MM.1S (cell line): Measurements from ENCODE around the gene ACOXL.

Experiments used
- EZH2 ChIP-seq: fragments of 300-600 bp; sonication (generic); optimal IDR thresholded peaks from 2 replicates; pipeline ENCODE3; 2017; ENCODE audit warnings: low read depth, mild to moderate bottlenecking, antibody characterized with exemption, low read length, mixed read lengths
- EZH2phosphoT487 ChIP-seq: fragments of 300-600 bp; sonication (generic); IDR thresholded peaks from 2 replicates; pipeline ENCODE4 v1.6.1; 2018; ENCODE audit warnings: antibody characterized with exemption, low read length
- TF ChIP-seq, protein P1 (sequence below): fragments of 300-600 bp; sonication (generic); IDR thresholded peaks from 2 replicates; pipeline ENCODE4 v1.5.1; 2016; ENCODE audit warnings: antibody characterized with exemption, low read length, mixed read lengths

GRCh38 chr2:111127351-111127750 lies 395.0 kb downstream of the ACOXL start:
- TF ChIP-seq EZH2: no peak
- TF ChIP-seq, protein P1, sequence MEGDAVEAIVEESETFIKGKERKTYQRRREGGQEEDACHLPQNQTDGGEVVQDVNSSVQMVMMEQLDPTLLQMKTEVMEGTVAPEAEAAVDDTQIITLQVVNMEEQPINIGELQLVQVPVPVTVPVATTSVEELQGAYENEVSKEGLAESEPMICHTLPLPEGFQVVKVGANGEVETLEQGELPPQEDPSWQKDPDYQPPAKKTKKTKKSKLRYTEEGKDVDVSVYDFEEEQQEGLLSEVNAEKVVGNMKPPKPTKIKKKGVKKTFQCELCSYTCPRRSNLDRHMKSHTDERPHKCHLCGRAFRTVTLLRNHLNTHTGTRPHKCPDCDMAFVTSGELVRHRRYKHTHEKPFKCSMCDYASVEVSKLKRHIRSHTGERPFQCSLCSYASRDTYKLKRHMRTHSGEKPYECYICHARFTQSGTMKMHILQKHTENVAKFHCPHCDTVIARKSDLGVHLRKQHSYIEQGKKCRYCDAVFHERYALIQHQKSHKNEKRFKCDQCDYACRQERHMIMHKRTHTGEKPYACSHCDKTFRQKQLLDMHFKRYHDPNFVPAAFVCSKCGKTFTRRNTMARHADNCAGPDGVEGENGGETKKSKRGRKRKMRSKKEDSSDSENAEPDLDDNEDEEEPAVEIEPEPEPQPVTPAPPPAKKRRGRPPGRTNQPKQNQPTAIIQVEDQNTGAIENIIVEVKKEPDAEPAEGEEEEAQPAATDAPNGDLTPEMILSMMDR: no peak
- no peak for TF ChIP-seq EZH2phosphoT487
